Measurements from ENCODE around the gene SUCO. TPM values are rescaled to one million over a fixed set of nuclear protein-coding genes. Genes with fewer than 3 reads are reported as not detected.
A peak's percentile ranks its signal among the peaks of the same experiment; 100 is the strongest.

Gene SUCO
- polyA plus RNA-seq, 1 of the 3 experiments (the other 2 are of a cell fraction): 5.4 TPM

GRCh38 chr1:172629170-172629569, 96.2 kb downstream of the SUCO start:
- H3K27me3 ChIP-seq (ENCODE audit: insufficient read depth): no peaks in the 10 kb centered on the region
- H2AFZ ChIP-seq (ENCODE audit: low read depth): no peak overlapping the region; the same call in 1 of the 2 replicates
- WGBS (ENCODE audit: low lambda C conversion rate): 66% methylated on average over 2 of the region's 2 CpGs
- no peak for TF ChIP-seq SMC3 (IDR thresholded peaks at IDR 0.05; ENCODE audit: low read depth, low read length)
- no peak for TF ChIP-seq MEF2A (IDR thresholded peaks at IDR 0.05; ENCODE audit: borderline replicate concordance, low read depth)
- TF ChIP-seq NRF1 (IDR thresholded peaks at IDR 0.05; ENCODE audit: low read depth, low read length): no peak
- TF ChIP-seq FOSL2 (IDR thresholded peaks at IDR 0.05; ENCODE audit: borderline replicate concordance, low read depth): no peak
- no peak for TF ChIP-seq NFIC (IDR thresholded peaks at IDR 0.05; ENCODE audit: borderline replicate concordance)
- no peak for TF ChIP-seq JUND (IDR thresholded peaks at IDR 0.05)
- H3F3A ChIP-seq (replicated peaks; ENCODE audit: insufficient read depth): no peaks in the 10 kb centered on the region
- no peak overlapping the region for H3K4me2 ChIP-seq
- H3K9me2 ChIP-seq: no peaks in the 10 kb centered on the region
- H3K4me1 ChIP-seq (ENCODE audit: control insufficient read depth in 1 of 2, insufficient read depth in 2 of 2, low read depth in 1 of 2, low read length in 1 of 2): no peaks in the 10 kb centered on the region; a peak in 1 of 4 replicates
- CTCF ChIA-PET: no interaction called here
- H3K36me3 ChIP-seq (replicated peaks in 1 of 2; ENCODE audit: control insufficient read depth in 1 of 2, insufficient read depth in 2 of 2, low read length in 1 of 2): no peaks in the 10 kb centered on the region
- H3K79me2 ChIP-seq (ENCODE audit: insufficient read depth): no peaks in the 10 kb centered on the region
- H4K20me1 ChIP-seq (ENCODE audit: insufficient read depth): no peaks in the 10 kb centered on the region
- H3K4me3 ChIP-seq (ENCODE audit: low read depth in 2 of 2, low read length in 1 of 2): no peak overlapping the region
- H3K9me3 ChIP-seq: no peaks in the 10 kb centered on the region
- POLR2A ChIA-PET: no interaction called here
- no peak overlapping the region for H3K9ac ChIP-seq
- H3K27ac ChIP-seq (ENCODE audit: low read depth in 2 of 2, low read length in 1 of 2): no peak overlapping the region
- DNase-seq: no peak

GRCh38 chr1:172629638-172630037, 96.7 kb downstream of the SUCO start:
- 72% methylated on average over 2 of the region's 2 CpGs for WGBS (ENCODE audit: low lambda C conversion rate)
- POLR2A ChIA-PET: no interaction called here
- H2AFZ ChIP-seq (ENCODE audit: low read depth): peak overlapping the region; percentile 20; the same call in 1 of the 2 replicates

More at GRCh38 chr1:172629638-172630037, 96.7 kb downstream of the SUCO start:
- Histone ChIP-seq H3K4me2 (no peak overlapping the region), H3K9ac (no peak overlapping the region), H3K79me2 (ENCODE audit: insufficient read depth) (no peaks in the 10 kb centered on the region), H3K4me1 (ENCODE audit: control insufficient read depth in 1 of 2, insufficient read depth in 2 of 2, low read depth in 1 of 2, low read length in 1 of 2) (no peaks in the 10 kb centered on the region; a peak in 1 of 4 replicates), H3K9me3 (no peaks in the 10 kb centered on the region), H3K9me2 (no peaks in the 10 kb centered on the region), H3K27me3 (ENCODE audit: insufficient read depth) (no peaks in the 10 kb centered on the region), H3K27ac (ENCODE audit: low read depth in 2 of 2, low read length in 1 of 2) (no peak overlapping the region), H3F3A (replicated peaks; ENCODE audit: insufficient read depth) (no peaks in the 10 kb centered on the region), H3K36me3 (replicated peaks in 1 of 2; ENCODE audit: control insufficient read depth in 1 of 2, insufficient read depth in 2 of 2, low read length in 1 of 2) (no peaks in the 10 kb centered on the region), H3K4me3 (ENCODE audit: low read depth in 2 of 2, low read length in 1 of 2) (no peak overlapping the region), H4K20me1 (ENCODE audit: insufficient read depth) (no peaks in the 10 kb centered on the region)
- TF ChIP-seq TAF1 (IDR thresholded peaks at IDR 0.05; ENCODE audit: borderline replicate concordance, low read depth, low read length) (no peak), MEF2A (IDR thresholded peaks at IDR 0.05; ENCODE audit: borderline replicate concordance, low read depth) (no peak), POLR2AphosphoS5 (IDR thresholded peaks at IDR 0.05; ENCODE audit: low read depth, low read length) (no peak), FOXJ3 (CRISPR knock-in tag; IDR thresholded peaks at IDR 0.05) (no peak), MAX (IDR thresholded peaks at IDR 0.05; ENCODE audit: low read depth) (no peak), EP300 (IDR thresholded peaks at IDR 0.05; ENCODE audit: borderline replicate concordance in 1 of 2, low read depth in 1 of 2, low read length in 1 of 2) (no peak), RCOR1 (IDR thresholded peaks at IDR 0.05; ENCODE audit: low read length) (no peak), IRF3 (IDR thresholded peaks at IDR 0.05; ENCODE audit: low read depth, low read length) (no peak), TEAD4 (IDR thresholded peaks at IDR 0.05; ENCODE audit: borderline replicate concordance, insufficient read depth) (no peak), TCF12 (IDR thresholded peaks at IDR 0.05) (no peak), ELF1 (IDR thresholded peaks at IDR 0.05) (no peak), REST (IDR thresholded peaks at IDR 0.05; ENCODE audit: low read depth, low read length) (no peak), JUND (IDR thresholded peaks at IDR 0.05) (no peak)
- no peak for DNase-seq
- CTCF ChIA-PET: no interaction called here

All from SK-N-SH (cell line).